GM19035 (cell line): ENCODE data around the gene RAB11FIP3.

Source experiments
- ATAC-seq: cut with Tn5 transposase; IDR thresholded peaks from one replicate; pipeline ENCODE4 v1.9.1; 2021; ENCODE audit not compliant: unreplicated experiment

Gene RAB11FIP3

GRCh38 chr16:563072-563644 lies 137.7 kb downstream of the RAB11FIP3 start:
- no peak for ATAC-seq

GRCh38 chr16:564690-565418 lies 139.4 kb downstream of the RAB11FIP3 start:
- no peak for ATAC-seq

GRCh38 chr16:565419-566330 lies 140.2 kb downstream of the RAB11FIP3 start:
- no peak for ATAC-seq

GRCh38 chr16:566475-567372 lies 141.3 kb downstream of the RAB11FIP3 start, which contains the start of gene NHLRC4:
NHLRC4 (plus strand) TSS chr16:567005; CDS start chr16:568048, 1,043 bp downstream.
- ATAC-seq = no peak

GRCh38 chr16:567373-568256 lies 142.2 kb downstream of the RAB11FIP3 start:
- no peak for ATAC-seq

GRCh38 chr16:568401-569258 lies 143.2 kb downstream of the RAB11FIP3 start:
- no peak for ATAC-seq

- no peak for ATAC-seq
Measured at GRCh38 chr16:569445-570254, 144.2 kb downstream of the RAB11FIP3 start, which contains the start of gene PIGQ. PIGQ (plus strand) TSS chr16:569968; CDS start chr16:574075, 4,107 bp downstream.
